ENCODE data around the gene GBE1.

- no peak for TF ChIP-seq EZH2 (IDR thresholded peaks at IDR 0.05; ENCODE audit: low read length)
- no peak for TF ChIP-seq CTCF (optimal IDR thresholded peaks at IDR 0.05 in 1 of 3, IDR thresholded peaks at IDR 0.05 in 1 of 3, conservative IDR thresholded peaks at IDR 0.05 in 1 of 3; ENCODE audit: extremely low read depth in 1 of 3, insufficient read depth in 2 of 3, low read length in 3 of 3)
Measured at GRCh38 chr3:81758275-81758674, 3.2 kb downstream of the GBE1 start.

Data from keratinocyte (primary cell).